GM12878 (cell line): ENCODE data around the gene MUC20. TPM values are rescaled to one million over a fixed set of nuclear protein-coding genes. Genes with fewer than 3 reads are reported as not detected.
"Not testable (repeated sequence)": the region's sequence is repeated elsewhere in the genome, so short reads cannot be mapped to it uniquely, and the experiment has no call there.

Source experiments
- ATAC-seq: fragments of 200-7000 bp; cut with Tn5 transposase; 3 replicates; pipeline ENCODE4 v1.9.1; 2020; ENCODE audit warnings: mild to moderate bottlenecking, moderate library complexity
- BruUV-seq: library from RNA; stranded (reverse); fragments of 400-500 nt; replicated peaks from 2 replicates; lab custom pipeline; 2021; lab: Mats Ljungman, UMichigan
- CTCF ChIA-PET: fragments of 300-600 bp; sonication (Branson Sonifier 250); formaldehyde crosslinking; extraction: SDS; loops from one replicate; lab custom pipeline; 2021; ENCODE audit warnings: inconsistent platforms; lab: Yijun Ruan, JAX
- POLR2A ChIA-PET: fragments of 350-600 bp; formaldehyde crosslinking; extraction: SDS; loops from one replicate; lab custom pipeline; 2021; ENCODE audit warnings: inconsistent platforms; lab: Charles Lee
- RAD21 ChIA-PET: fragments of 300-600 bp; sonication (Branson Sonifier 250); formaldehyde crosslinking; loops from one replicate; lab custom pipeline; 2023; ENCODE audit warnings: antibody characterized with exemption; ENCODE audit not compliant: unreplicated experiment; lab: Charles Lee
- SMC1A ChIA-PET: fragments of 300-600 bp; sonication (Branson Sonifier 250); formaldehyde crosslinking; loops from one replicate; lab custom pipeline; 2023; ENCODE audit not compliant: unreplicated experiment, uncharacterized antibody; lab: Charles Lee
- DNase-seq: peaks from one replicate; pipeline ENCODE4 v3.0.0-alpha.2; 2011; ENCODE audit warnings: low read depth, low spot score
- FAIRE-seq: peaks from 3 replicates; lab custom pipeline; 2011; peaks lifted over from hg19 to GRCh38; lab: Jason Lieb, UNC
- H2AFZ ChIP-seq: 2 replicates; pipeline ENCODE4 v1.6.0; 2011; ENCODE audit warnings: low read depth, low read length, control low read depth; ENCODE audit not compliant: control insufficient read depth
- H3K27ac ChIP-seq: 2 replicates; pipeline ENCODE4 v1.5.1; 2011; ENCODE audit warnings: control low read depth; ENCODE audit not compliant: control insufficient read depth, insufficient read depth
- H3K27me3 ChIP-seq, 2 experiments: replicated peaks in 1 of 2; 2 replicates each; pipeline versions ENCODE4 v1.6.0 to v1.6.1; 2011; ENCODE audit warnings: low read length in 1 of 2; ENCODE audit not compliant: control insufficient read depth in 2 of 2, insufficient read depth in 2 of 2
- H3K36me3 ChIP-seq, 2 experiments: 2 replicates each; pipeline ENCODE4 v1.5.1; 2011; ENCODE audit warnings: low read length in 1 of 2; ENCODE audit not compliant: control insufficient read depth in 2 of 2, insufficient read depth in 2 of 2
- H3K4me1 ChIP-seq: 2 replicates; pipeline ENCODE4 v1.6.1; 2011; ENCODE audit warnings: mild to moderate bottlenecking, low read length, moderate library complexity, mixed read lengths; ENCODE audit not compliant: control insufficient read depth, insufficient read depth
- H3K4me2 ChIP-seq: 2 replicates; pipeline ENCODE4 v1.6.0; 2011; ENCODE audit warnings: control low read depth; ENCODE audit not compliant: control insufficient read depth, insufficient read depth
- H3K4me3 ChIP-seq: fragments of 200-600 bp; sonication (generic); 2 replicates; pipeline ENCODE4 v1.5.1; 2016
- H3K79me2 ChIP-seq: 2 replicates; pipeline ENCODE4 v1.6.0; 2011; ENCODE audit warnings: low read length; ENCODE audit not compliant: control insufficient read depth, insufficient read depth
- H3K9ac ChIP-seq: 2 replicates; pipeline ENCODE4 v1.8.0; 2011; ENCODE audit warnings: low read length, control low read depth, mixed read lengths; ENCODE audit not compliant: control insufficient read depth, insufficient read depth
- H3K9me3 ChIP-seq: replicated peaks from 3 replicates; pipeline ENCODE4 v1.5.1; 2011; ENCODE audit warnings: mild to moderate bottlenecking, low read length; ENCODE audit not compliant: control insufficient read depth, insufficient read depth
- H4K20me1 ChIP-seq: 2 replicates; pipeline ENCODE4 v1.6.0; 2011; ENCODE audit not compliant: control insufficient read depth, insufficient read depth
- DPF2 ChIP-seq: fragments of 450-650 bp; IDR thresholded peaks from 2 replicates; pipeline ENCODE4 v1.6.1; 2017; ENCODE audit warnings: mild to moderate bottlenecking
- FOS ChIP-seq: IDR thresholded peaks from 3 replicates; pipeline ENCODE4 v1.6.1; 2011; ENCODE audit warnings: borderline replicate concordance; ENCODE audit not compliant: insufficient read length; ENCODE audit errors: extremely low read depth
- HCFC1 ChIP-seq: fragments of 150-350 bp; IDR thresholded peaks from 2 replicates; pipeline ENCODE4 v1.6.1; 2014; ENCODE audit warnings: low read length
- MXI1 ChIP-seq: fragments of 150-350 bp; IDR thresholded peaks from 2 replicates; pipeline ENCODE4 v1.6.1; 2011; ENCODE audit warnings: low read depth, mild to moderate bottlenecking, inconsistent platforms, low read length, improper control_type of control experiment
- NR2C1 ChIP-seq: fragments of 450-650 bp; IDR thresholded peaks from 2 replicates; pipeline ENCODE4 v1.6.1; 2017; ENCODE audit warnings: antibody characterized with exemption, mild to moderate bottlenecking, moderate library complexity
- RCOR1 ChIP-seq: conservative IDR thresholded peaks from 2 replicates; pipeline ENCODE4 v1.6.1; 2012; ENCODE audit warnings: low read depth, low read length, improper control_type of control experiment
- SIN3A ChIP-seq: IDR thresholded peaks from 2 replicates; pipeline ENCODE4 v1.6.1; 2012; ENCODE audit warnings: low read depth, low read length, improper control_type of control experiment
- SREBF2 ChIP-seq: IDR thresholded peaks from 2 replicates; pipeline ENCODE4 v1.6.1; 2012; ENCODE audit warnings: mild to moderate bottlenecking, low read length
- SUZ12 ChIP-seq: fragments of 200-600 bp; sonication (generic); IDR thresholded peaks from one replicate; pipeline ENCODE4 v1.6.1; 2018; ENCODE audit warnings: antibody characterized with exemption, mild to moderate bottlenecking; ENCODE audit not compliant: unreplicated experiment
- ZNF622 ChIP-seq: fragments of 450-650 bp; IDR thresholded peaks from 2 replicates; pipeline ENCODE4 v1.6.1; 2017; ENCODE audit warnings: mild to moderate bottlenecking, inconsistent platforms
- WGBS: methylation state at CpG from one replicate; pipeline ENCODE4 v1.1.6; 2016; ENCODE audit warnings: low lambda C conversion rate; ENCODE audit not compliant: insufficient replicate concordance, insufficient coverage; ENCODE audit errors: missing lambda C conversion rate; 5-methylcytosine and 5-hydroxymethylcytosine counted together
- in situ Hi-C: fragments of 300-500 bp; cut with MboI; formaldehyde crosslinking; loops from 9 replicates; pipeline ENCODE4 v1.14.3; 2018; ENCODE audit warnings: mixed read lengths
- intact Hi-C: fragments of 100-400 bp; cut with micrococcal nuclease; formaldehyde crosslinking; loops from one replicate; pipeline ENCODE4 v1.14.2; 2022; ENCODE audit not compliant: unreplicated experiment
- polyA plus RNA-seq, 11 experiments: library from polyadenylated mRNA; depleted of rRNA in 4 of 11; unstranded in 6 of 11; stranded (reverse) in 5 of 11; fragments of >200 nt; fragmentation: Nextera tagmentation in 4 of 11; fragmentation: Illumina TruSeq in 1 of 11; extraction: Ambion mirVana in 4 of 11; extraction: Trizol in 1 of 11; gene quantifications; 1 replicate in 1 of 11; 2 replicates in 10 of 11; pipeline versions ENCODE4 v1.2.1 to v1.2.3, GENCODE V29; 2011 to 2016; ENCODE audit warnings: inconsistent platforms in 2 of 11, missing spikeins in 2 of 11, low read depth in 1 of 11
- total RNA-seq, 4 experiments: library from RNA; depleted of rRNA in 3 of 4; stranded (reverse); fragments of >200 nt in 3 of 4; fragmentation: Illumina TruSeq in 1 of 4; extraction: Trizol in 1 of 4; gene quantifications; 2 replicates each; pipeline versions ENCODE4 v1.2.1 to v1.2.3, GENCODE V29; 2013 to 2021
- TF ChIP-seq, protein P1 (sequence below): fragments of 450-650 bp; IDR thresholded peaks from 2 replicates; pipeline ENCODE4 v1.6.1; 2017; ENCODE audit warnings: borderline replicate concordance

Gene MUC20
- total and polyA plus RNA-seq, 10 of the 15 experiments (the other 5 are each of a cell fraction or from before 2014, with no cell fraction given): 0.04 to 0.46 (median 0.17) TPM; not detected in 3

DNA sequence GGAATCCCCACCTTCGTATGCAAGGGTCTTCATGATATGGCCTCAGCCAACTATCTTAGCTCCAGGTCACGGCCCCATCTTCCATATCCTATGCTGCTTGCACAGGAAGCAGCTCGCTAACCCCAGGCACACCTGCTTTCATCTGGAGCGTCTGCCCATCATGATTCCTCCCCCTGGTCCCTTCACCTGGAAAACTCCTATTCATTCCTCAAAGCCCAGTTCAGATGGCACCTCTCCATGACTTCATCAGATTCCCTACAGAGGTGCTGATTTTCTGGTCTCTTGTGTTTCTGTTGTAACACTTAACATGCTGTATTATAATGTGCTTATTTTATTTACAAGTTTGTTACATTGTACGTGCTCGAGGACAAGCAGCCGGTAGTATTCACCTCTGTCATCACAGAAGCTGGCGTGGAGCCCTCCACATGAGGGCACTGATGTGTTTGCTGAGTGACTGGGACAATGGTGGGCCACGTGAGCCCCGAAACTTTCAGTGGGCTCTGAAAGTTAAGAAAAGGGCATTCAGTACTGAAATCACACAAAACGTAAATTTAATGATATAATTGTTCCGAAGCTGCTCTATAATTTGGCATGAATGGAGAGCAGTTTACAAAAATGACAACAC lies 16.2 kb downstream of the MUC20 start:
- no peaks in the 10 kb centered on the region for H3K36me3 ChIP-seq
- no peak overlapping the region for H3K4me2 ChIP-seq
- TF ChIP-seq RCOR1 (no peak), SUZ12 (no peak), SREBF2 (no peak), DPF2 (no peak), ZNF622 (no peak), SIN3A (no peak), MXI1 (no peak), HCFC1 (no peak), FOS (no peak), NR2C1 (no peak)
- TF ChIP-seq, protein P1, sequence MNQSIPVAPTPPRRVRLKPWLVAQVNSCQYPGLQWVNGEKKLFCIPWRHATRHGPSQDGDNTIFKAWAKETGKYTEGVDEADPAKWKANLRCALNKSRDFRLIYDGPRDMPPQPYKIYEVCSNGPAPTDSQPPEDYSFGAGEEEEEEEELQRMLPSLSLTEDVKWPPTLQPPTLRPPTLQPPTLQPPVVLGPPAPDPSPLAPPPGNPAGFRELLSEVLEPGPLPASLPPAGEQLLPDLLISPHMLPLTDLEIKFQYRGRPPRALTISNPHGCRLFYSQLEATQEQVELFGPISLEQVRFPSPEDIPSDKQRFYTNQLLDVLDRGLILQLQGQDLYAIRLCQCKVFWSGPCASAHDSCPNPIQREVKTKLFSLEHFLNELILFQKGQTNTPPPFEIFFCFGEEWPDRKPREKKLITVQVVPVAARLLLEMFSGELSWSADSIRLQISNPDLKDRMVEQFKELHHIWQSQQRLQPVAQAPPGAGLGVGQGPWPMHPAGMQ: no peak
- no peak overlapping the region for H3K9ac ChIP-seq
- ChIA-PET SMC1A (interaction anchor here (0.8 kb wide), 1 partner anchor 9 kb away, joined by 3 read pairs; no protein-coding TSS in a partner anchor), RAD21 (no interaction called here), POLR2A (no interaction called here), CTCF (no interaction called here)
- WGBS: 34% methylated on average over 12 of the region's 12 CpGs
- H4K20me1 ChIP-seq: no peaks in the 10 kb centered on the region
- in situ Hi-C loops: no loop called here
- DNase-seq: no peak
- H3K27me3 ChIP-seq: no peaks in the 10 kb centered on the region
- no peaks in the 10 kb centered on the region for H3K4me1 ChIP-seq
- H3K4me3 ChIP-seq: no peak overlapping the region
- H2AFZ ChIP-seq: no peak overlapping the region
- no peak for FAIRE-seq
- BruUV-seq: no TSS peak
- no peak for ATAC-seq
- H3K9me3 ChIP-seq: no peaks in the 10 kb centered on the region
- H3K79me2 ChIP-seq: no peaks in the 10 kb centered on the region
- H3K27ac ChIP-seq: no peak overlapping the region
- intact Hi-C loops: no loop called here

DNA sequence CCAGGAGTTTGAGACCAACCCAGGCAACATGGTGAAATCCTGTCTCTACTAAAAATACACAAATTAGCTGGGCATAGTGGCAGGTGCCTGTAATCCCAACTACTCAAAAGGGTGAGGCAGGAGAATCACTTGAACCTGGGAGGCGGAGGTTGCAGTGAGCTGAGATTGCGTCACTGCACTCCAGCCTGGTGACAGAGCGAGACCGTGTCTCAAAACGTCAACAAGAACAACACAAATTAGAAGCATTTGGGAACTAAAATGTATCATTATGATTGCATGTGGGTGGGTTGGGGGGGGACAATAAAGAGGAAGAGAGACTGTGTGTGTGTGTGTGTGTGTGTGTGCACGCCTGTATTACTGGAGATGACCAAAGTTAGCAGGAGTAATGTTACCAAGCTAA lies 17.0 kb downstream of the MUC20 start:
- 25% methylated on average over 5 of the region's 6 CpGs for WGBS
- H3K27ac ChIP-seq, POLR2A ChIA-PET, H2AFZ ChIP-seq, H3K27me3 ChIP-seq, BruUV-seq, in situ Hi-C loops, DNase-seq, intact Hi-C loops, FAIRE-seq, H3K4me2 ChIP-seq, H4K20me1 ChIP-seq, H3K9me3 ChIP-seq, H3K36me3 ChIP-seq, H3K9ac ChIP-seq, H3K4me3 ChIP-seq, ATAC-seq, H3K79me2 ChIP-seq, SMC1A ChIA-PET, CTCF ChIA-PET, H3K4me1 ChIP-seq, RAD21 ChIA-PET: not testable (repeated sequence)
